H1 (cell line): ENCODE results near the gene SLC39A7.

Experiments used
- CBX5 ChIP-seq: fragments of 300-800, 300-1000 bp; sonication (generic); IDR thresholded peaks from 2 replicates; pipeline ENCODE4 v1.7.1; 2016; ENCODE audit warnings: antibody characterized with exemption, low read length, low read depth
- CHD2 ChIP-seq: IDR thresholded peaks from 2 replicates; pipeline ENCODE4 v1.6.1; 2012; ENCODE audit warnings: low read length, improper control_type of control experiment
- FOSL1 ChIP-seq: IDR thresholded peaks from 2 replicates; pipeline ENCODE4 v1.6.1; 2011; ENCODE audit warnings: mild to moderate bottlenecking, low read depth, low read length, moderate library complexity; ENCODE audit not compliant: insufficient read depth
- MAFK ChIP-seq: IDR thresholded peaks from 2 replicates; pipeline ENCODE4 v1.6.1; 2012; ENCODE audit warnings: low read depth, mild to moderate bottlenecking, improper control_type of control experiment, low read length
- POLR2A ChIP-seq, 2 experiments: IDR thresholded peaks; 1 replicate in 1 of 2; 2 replicates in 1 of 2; pipeline ENCODE4 v1.6.1; 2011; ENCODE audit warnings: low read depth in 2 of 2, low read length in 2 of 2, mild to moderate bottlenecking in 2 of 2; ENCODE audit errors: control extremely low read depth in 1 of 2
- POLR2AphosphoS5 ChIP-seq: IDR thresholded peaks from 2 replicates; pipeline ENCODE4 v1.6.1; 2011; ENCODE audit warnings: low read depth, low read length
- RAD21 ChIP-seq, 2 experiments: IDR thresholded peaks in 1 of 2; conservative IDR thresholded peaks in 1 of 2; 2 replicates each; pipeline ENCODE4 v1.6.1; 2011; ENCODE audit warnings: low read depth in 2 of 2, low read length in 2 of 2, improper control_type of control experiment in 1 of 2, inconsistent platforms in 1 of 2, mild to moderate bottlenecking in 1 of 2, moderate library complexity in 1 of 2
- TAF1 ChIP-seq: IDR thresholded peaks from 2 replicates; pipeline ENCODE4 v1.6.1; 2011; ENCODE audit warnings: mild to moderate bottlenecking, low read depth, low read length
- ZNF274 ChIP-seq: IDR thresholded peaks from 2 replicates; pipeline ENCODE4 v1.7.0; 2012; ENCODE audit warnings: low read length, borderline replicate concordance; ENCODE audit errors: extremely low read depth
- TF ChIP-seq, protein P1 (sequence below): IDR thresholded peaks from 2 replicates; pipeline ENCODE4 v1.6.1; 2011; ENCODE audit warnings: low read length, improper control_type of control experiment
- TF ChIP-seq, protein P2 (sequence below), 3 experiments: IDR thresholded peaks; 1 replicate in 2 of 3; 2 replicates in 1 of 3; pipeline versions ENCODE4 v1.5.1 to v1.6.1; 2011; ENCODE audit warnings: low read length in 3 of 3, mild to moderate bottlenecking in 3 of 3, inconsistent platforms in 2 of 3, low read depth in 1 of 3, moderate library complexity in 1 of 3; ENCODE audit not compliant: insufficient read depth in 1 of 3; ENCODE audit errors: control extremely low read depth in 1 of 3

DNA sequence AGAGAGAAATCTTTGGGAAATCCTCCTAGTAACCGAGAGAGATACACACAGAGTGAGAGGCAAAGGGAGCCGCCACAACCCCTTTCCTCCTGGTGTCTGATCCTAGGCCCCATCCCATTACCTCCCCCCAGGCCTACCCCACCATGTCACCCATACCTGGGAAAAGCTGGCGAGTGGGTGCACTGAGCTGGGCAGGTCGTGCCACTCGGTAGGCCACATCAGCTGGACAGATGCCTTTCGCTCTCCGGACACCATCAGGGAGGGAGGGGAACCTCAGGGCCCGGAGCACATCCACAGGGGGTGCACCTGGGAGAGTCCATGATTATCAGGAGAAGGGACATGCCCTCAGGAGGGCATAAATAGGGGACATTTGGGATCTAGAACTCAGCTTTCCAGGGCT, 11.5 kb upstream of the SLC39A7 start:
- TF ChIP-seq ZNF274 (no peak), TAF1 (no peak), FOSL1 (no peak), POLR2AphosphoS5 (no peak), MAFK (no peak), CHD2 (no peak), POLR2A (IDR thresholded peaks at IDR 0.05; ENCODE audit: control extremely low read depth in 1 of 2, low read depth in 2 of 2, low read length in 2 of 2) (no peak), CBX5 (no peak), RAD21 (IDR thresholded peaks at IDR 0.05 in 1 of 2, conservative IDR thresholded peaks at IDR 0.05 in 1 of 2; ENCODE audit: low read depth in 2 of 2, low read length in 2 of 2) (no peak)
- TF ChIP-seq, protein P1, sequence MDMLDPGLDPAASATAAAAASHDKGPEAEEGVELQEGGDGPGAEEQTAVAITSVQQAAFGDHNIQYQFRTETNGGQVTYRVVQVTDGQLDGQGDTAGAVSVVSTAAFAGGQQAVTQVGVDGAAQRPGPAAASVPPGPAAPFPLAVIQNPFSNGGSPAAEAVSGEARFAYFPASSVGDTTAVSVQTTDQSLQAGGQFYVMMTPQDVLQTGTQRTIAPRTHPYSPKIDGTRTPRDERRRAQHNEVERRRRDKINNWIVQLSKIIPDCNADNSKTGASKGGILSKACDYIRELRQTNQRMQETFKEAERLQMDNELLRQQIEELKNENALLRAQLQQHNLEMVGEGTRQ = no peak
- TF ChIP-seq, protein P2, sequence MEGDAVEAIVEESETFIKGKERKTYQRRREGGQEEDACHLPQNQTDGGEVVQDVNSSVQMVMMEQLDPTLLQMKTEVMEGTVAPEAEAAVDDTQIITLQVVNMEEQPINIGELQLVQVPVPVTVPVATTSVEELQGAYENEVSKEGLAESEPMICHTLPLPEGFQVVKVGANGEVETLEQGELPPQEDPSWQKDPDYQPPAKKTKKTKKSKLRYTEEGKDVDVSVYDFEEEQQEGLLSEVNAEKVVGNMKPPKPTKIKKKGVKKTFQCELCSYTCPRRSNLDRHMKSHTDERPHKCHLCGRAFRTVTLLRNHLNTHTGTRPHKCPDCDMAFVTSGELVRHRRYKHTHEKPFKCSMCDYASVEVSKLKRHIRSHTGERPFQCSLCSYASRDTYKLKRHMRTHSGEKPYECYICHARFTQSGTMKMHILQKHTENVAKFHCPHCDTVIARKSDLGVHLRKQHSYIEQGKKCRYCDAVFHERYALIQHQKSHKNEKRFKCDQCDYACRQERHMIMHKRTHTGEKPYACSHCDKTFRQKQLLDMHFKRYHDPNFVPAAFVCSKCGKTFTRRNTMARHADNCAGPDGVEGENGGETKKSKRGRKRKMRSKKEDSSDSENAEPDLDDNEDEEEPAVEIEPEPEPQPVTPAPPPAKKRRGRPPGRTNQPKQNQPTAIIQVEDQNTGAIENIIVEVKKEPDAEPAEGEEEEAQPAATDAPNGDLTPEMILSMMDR (IDR thresholded peaks at IDR 0.05; ENCODE audit: control extremely low read depth in 1 of 3, insufficient read depth in 1 of 3, low read depth in 1 of 3, low read length in 3 of 3) = no peak
